Cardiac muscle cell (in vitro differentiated cells and primary cell): Measurements from ENCODE around the gene TLR9. TPM values are rescaled to one million over a fixed set of nuclear protein-coding genes. Genes with fewer than 3 reads are reported as not detected.

ENCODE experiments used
- DNase-seq, 2 donors: peaks; one replicate each; pipeline versions ENCODE4 v3.0.0 to v3.0.0-alpha.2; 2010 to 2017; ENCODE audit warnings: low read depth in 1 of 2, low spot score in 1 of 2
- H3K27ac ChIP-seq: fragments of 200-600 bp; sonication (generic); 2 replicates; pipeline ENCODE4 v1.5.1; 2016
- H3K27me3 ChIP-seq: fragments of 200-600 bp; sonication (generic); 2 replicates; pipeline ENCODE4 v1.6.0; 2016; ENCODE audit warnings: control low read depth
- H3K36me3 ChIP-seq: fragments of 200-600 bp; sonication (generic); 2 replicates; pipeline ENCODE4 v1.5.1; 2016; ENCODE audit warnings: control low read depth
- H3K4me1 ChIP-seq: fragments of 200-600 bp; sonication (generic); 2 replicates; pipeline ENCODE4 v1.8.1; 2017; ENCODE audit warnings: low read depth, mild to moderate bottlenecking, mixed run types
- H3K4me3 ChIP-seq: fragments of 200-600 bp; sonication (generic); 2 replicates; pipeline ENCODE4 v1.5.1; 2016; ENCODE audit warnings: mild to moderate bottlenecking
- H3K9me3 ChIP-seq: fragments of 200-600 bp; sonication (generic); 2 replicates; pipeline ENCODE4 v1.5.1; 2017; ENCODE audit warnings: low read depth, mild to moderate bottlenecking, control low read depth
- CTCF ChIP-seq: IDR thresholded peaks from 2 replicates; pipeline ENCODE4 v1.5.1; 2012; ENCODE audit warnings: low read depth, mild to moderate bottlenecking, low read length
- polyA plus RNA-seq: library from polyadenylated mRNA; unstranded; fragments of >200 nt; fragmentation: Nextera tagmentation; extraction: Ambion mirVana; gene quantifications from 2 replicates; pipeline ENCODE4 v1.2.1, GENCODE V29; 2016
- total RNA-seq: library from RNA; depleted of rRNA; stranded (reverse); fragments of >200 nt; gene quantifications from 2 replicates; pipeline ENCODE4 v1.2.3, GENCODE V29; 2016

Gene TLR9
- total and polyA plus RNA-seq, 2 experiments from 2014 or later: 0.15 TPM; not detected in 1

DNA sequence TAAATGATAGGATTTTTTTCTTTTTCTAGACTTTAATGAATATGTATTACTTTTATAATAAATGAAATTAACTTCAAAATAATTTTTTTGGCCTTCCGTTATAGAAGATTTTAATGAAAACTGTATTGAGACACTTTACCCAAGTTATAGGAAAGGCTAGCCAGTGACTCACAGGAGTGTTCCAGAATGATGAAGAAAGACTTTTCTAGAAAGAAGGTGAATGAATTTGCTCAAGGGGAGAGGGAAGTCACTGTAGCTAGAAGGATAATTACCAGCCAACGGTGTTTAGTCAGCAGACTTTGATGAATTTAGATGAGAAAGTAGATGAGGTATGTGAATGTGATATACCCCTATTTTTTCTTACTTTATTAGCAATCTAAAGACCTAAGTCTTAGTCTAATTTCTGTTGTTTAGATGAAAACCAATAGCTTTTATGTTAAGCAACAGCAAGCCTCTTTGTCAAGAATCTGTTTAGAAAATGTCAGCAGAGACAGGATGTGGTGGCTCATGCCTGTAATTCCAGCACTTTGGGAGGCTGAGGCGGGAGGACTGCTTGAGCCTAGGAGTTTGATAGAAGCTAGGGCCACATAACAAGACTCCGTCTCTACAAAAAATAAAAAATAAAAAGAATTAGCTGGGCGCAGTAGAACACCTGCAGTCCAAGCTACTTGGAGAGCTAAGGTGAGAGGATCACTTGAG lies 24.3 kb downstream of the TLR9 start:
- H3K4me1 ChIP-seq: peaks cover 6% of the 10 kb centered on the region
- H3K36me3 ChIP-seq: peaks cover 63% of the 10 kb centered on the region
- H3K27me3 ChIP-seq: no peaks in the 10 kb centered on the region
- no peak overlapping the region for H3K27ac ChIP-seq
- no peak for TF ChIP-seq CTCF
- no peak for DNase-seq
- H3K4me3 ChIP-seq: no peak overlapping the region
- no peaks in the 10 kb centered on the region for H3K9me3 ChIP-seq

DNA sequence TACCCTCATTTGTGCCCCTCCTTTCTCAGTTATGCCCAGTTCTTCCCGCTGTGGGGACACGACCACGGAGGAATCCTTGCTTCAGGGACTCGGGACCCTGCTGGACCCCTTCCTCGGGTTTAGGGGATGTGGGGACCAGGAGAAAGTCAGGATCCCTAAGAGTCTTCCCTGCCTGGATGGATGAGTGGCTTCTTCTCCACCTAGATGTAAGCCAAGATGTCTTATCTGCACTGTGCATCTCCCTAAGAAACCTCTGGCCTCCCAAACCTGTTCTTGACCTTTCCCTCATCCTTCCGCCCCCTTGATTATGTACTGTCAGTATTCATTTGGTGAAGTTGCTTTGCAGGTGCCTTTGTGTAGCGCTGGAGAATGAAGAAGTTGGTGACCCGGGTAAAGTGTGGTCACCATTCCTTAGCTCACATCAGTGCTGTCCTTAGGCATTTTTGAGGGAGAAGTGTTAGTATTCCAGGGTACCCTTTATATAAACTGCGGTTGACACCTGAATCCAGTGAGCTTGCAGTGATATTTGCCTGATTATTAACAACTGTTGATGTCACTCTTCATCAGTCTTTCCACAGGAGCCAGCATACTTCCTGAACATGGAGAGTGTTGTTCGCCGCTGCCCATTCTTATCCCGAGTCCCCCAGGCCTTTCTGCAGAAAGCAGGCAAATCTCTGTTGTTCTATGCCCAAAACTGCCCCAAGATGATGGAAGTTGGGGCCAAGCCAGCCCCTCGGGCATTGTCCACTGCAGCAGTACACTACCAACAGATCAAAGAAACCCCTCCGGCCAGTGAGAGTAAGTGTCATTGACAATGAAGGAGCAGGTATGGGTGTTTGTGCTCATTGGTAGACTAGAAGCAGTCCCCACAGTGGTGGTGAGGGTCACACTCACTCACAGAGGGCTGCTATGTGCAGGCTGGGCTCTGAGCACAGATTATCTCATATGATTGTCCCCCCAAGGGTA lies 26.5 kb downstream of the TLR9 start:
- no peak for TF ChIP-seq CTCF
- Histone ChIP-seq H3K9me3 (no peaks in the 10 kb centered on the region), H3K27me3 (no peaks in the 10 kb centered on the region), H3K36me3 (peaks cover 41% of the 10 kb centered on the region), H3K4me3 (peak overlapping the region; percentile 85), H3K4me1 (peaks cover 6% of the 10 kb centered on the region), H3K27ac (no peak overlapping the region)
- no peak for DNase-seq

- DNase-seq: peak; percentile 91 to 97
- H3K4me3 ChIP-seq: peak within 1 kb of the TSS; percentile 85
- no peaks in the 10 kb centered on the region for H3K9me3 ChIP-seq
- H3K27ac ChIP-seq: peak within 1 kb of the TSS; percentile 54
- no peaks in the 10 kb centered on the region for H3K27me3 ChIP-seq
- peaks cover 6% of the 10 kb centered on the region for H3K4me1 ChIP-seq
- H3K36me3 ChIP-seq: peaks cover 32% of the 10 kb centered on the region
- TF ChIP-seq CTCF: no peak
These were observed 27.4 kb downstream of the TLR9 start, which contains the start of gene ALAS1 for GRCh38 chr3:52197842-52198625. Gene ALAS1 (plus strand): TSS chr3:52198160. CDS start chr3:52199242, 1,082 bp downstream.

GRCh38 chr3:52197499-52197841 lies 28.0 kb downstream of the TLR9 start:
- no peak for DNase-seq
- H3K27ac ChIP-seq: no peak overlapping the region
- peak overlapping the region; percentile 85 for H3K4me3 ChIP-seq
- TF ChIP-seq CTCF: no peak
- H3K9me3 ChIP-seq: no peaks in the 10 kb centered on the region
- H3K27me3 ChIP-seq: no peaks in the 10 kb centered on the region
- peaks cover 6% of the 10 kb centered on the region for H3K4me1 ChIP-seq
- peaks cover 26% of the 10 kb centered on the region for H3K36me3 ChIP-seq

- Histone ChIP-seq H3K27me3 (no peaks in the 10 kb centered on the region), H3K27ac (no peak overlapping the region)
These were observed 28.5 kb downstream of the TLR9 start for GRCh38 chr3:52196977-52197376.

More at GRCh38 chr3:52196977-52197376, 28.5 kb downstream of the TLR9 start:
- Histone ChIP-seq H3K4me3 (no peak overlapping the region), H3K36me3 (peaks cover 22% of the 10 kb centered on the region), H3K4me1 (peaks cover 6% of the 10 kb centered on the region), H3K9me3 (no peaks in the 10 kb centered on the region)
- TF ChIP-seq CTCF: no peak
- no peak for DNase-seq
